ENCODE results near the gene DXO.

DXO gene

DNA sequence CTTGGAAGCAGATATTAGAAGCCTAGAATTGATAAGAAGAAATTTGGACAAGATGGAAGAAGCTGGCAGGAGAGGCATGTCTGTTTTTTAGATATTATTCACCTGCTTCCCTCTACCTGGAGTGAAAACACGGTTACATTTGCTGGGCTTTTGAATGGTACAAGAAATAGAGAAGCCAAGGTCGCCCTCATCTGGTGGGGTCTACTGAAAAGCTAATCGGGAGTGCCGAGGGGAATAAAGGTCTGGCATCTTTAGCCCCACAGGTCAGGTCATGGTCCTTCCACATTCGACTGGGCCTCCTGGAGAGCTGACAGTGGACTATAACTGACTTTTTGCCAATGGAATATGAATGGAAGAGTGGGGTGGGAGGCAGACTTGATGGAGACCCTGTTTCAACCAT lies 49.0 kb downstream of the DXO start:
- no peak for DNase-seq

DNA sequence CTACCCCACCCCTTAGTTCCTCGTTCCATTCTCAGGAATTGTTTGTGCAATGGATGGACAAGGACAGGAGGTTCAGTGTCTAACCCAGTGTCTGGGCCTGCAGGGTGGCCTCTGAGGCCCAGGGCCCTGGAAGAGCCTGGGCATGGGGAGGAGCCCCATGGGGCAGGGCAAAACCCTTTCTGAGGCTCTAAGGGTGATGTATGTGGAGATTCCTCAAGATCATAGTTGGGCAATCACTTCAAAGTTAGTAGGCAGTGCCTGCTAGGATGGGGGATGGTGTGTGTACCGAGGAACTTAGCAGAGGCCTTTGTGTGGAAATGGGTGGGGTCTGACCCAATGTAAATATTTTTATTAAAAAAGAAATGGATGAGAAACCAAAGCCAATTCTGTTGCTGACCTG lies 51.1 kb downstream of the DXO start:
- no peak for DNase-seq
